HG03108 (cell line): ENCODE measurements around the gene PLSCR5.

Experiments used
- ATAC-seq: cut with Tn5 transposase; IDR thresholded peaks from one replicate; pipeline ENCODE4 v1.9.1; 2021; ENCODE audit warnings: moderate library complexity; ENCODE audit not compliant: unreplicated experiment

Gene PLSCR5

GRCh38 chr3:146589899-146590508 is 15.1 kb downstream of the PLSCR5 start:
- ATAC-seq = peak; percentile 47

- no peak for ATAC-seq
Observed at GRCh38 chr3:146585156-146585555, 20.0 kb downstream of the PLSCR5 start.

- ATAC-seq = no peak
Observed at GRCh38 chr3:146581951-146582467, 23.1 kb downstream of the PLSCR5 start.

- ATAC-seq = no peak
Observed at GRCh38 chr3:146581080-146581601, 24.0 kb downstream of the PLSCR5 start.

- no peak for ATAC-seq
Observed at GRCh38 chr3:146577662-146578061, 27.5 kb downstream of the PLSCR5 start.

- no peak for ATAC-seq
Observed at GRCh38 chr3:146575636-146576035, 29.5 kb downstream of the PLSCR5 start.

GRCh38 chr3:146574173-146574572 is 31.0 kb downstream of the PLSCR5 start:
- ATAC-seq = no peak

- no peak for ATAC-seq
Observed at GRCh38 chr3:146569314-146569713, 35.8 kb downstream of the PLSCR5 start.

- ATAC-seq = no peak
Observed at GRCh38 chr3:146566138-146566537, 39.0 kb downstream of the PLSCR5 start.

- ATAC-seq = no peak
Observed at GRCh38 chr3:146561879-146562278, 43.3 kb downstream of the PLSCR5 start.

- no peak for ATAC-seq
Observed at GRCh38 chr3:146561463-146561862, 43.7 kb downstream of the PLSCR5 start.

- no peak for ATAC-seq
Observed at GRCh38 chr3:146560678-146561077, 44.5 kb downstream of the PLSCR5 start.

GRCh38 chr3:146559388-146559787 is 45.8 kb downstream of the PLSCR5 start:
- ATAC-seq = no peak

GRCh38 chr3:146558781-146559180 is 46.4 kb downstream of the PLSCR5 start:
- no peak for ATAC-seq

- ATAC-seq = no peak
Observed at GRCh38 chr3:146557745-146558144, 47.4 kb downstream of the PLSCR5 start.

GRCh38 chr3:146555311-146555710 is 49.8 kb downstream of the PLSCR5 start:
- ATAC-seq = no peak

GRCh38 chr3:146554151-146554760 is 50.9 kb downstream of the PLSCR5 start:
- ATAC-seq = no peak

- ATAC-seq = peak; percentile 91
Observed at GRCh38 chr3:146550743-146551510, 54.2 kb downstream of the PLSCR5 start.

GRCh38 chr3:146550070-146550615 is 55.0 kb downstream of the PLSCR5 start:
- no peak for ATAC-seq

- ATAC-seq = no peak
Observed at GRCh38 chr3:146547235-146547835, 57.8 kb downstream of the PLSCR5 start.

GRCh38 chr3:146546366-146546965 is 58.7 kb downstream of the PLSCR5 start:
- no peak for ATAC-seq
